ENCODE data around the gene ATXN1.
"Not testable (repeated sequence)": the region's sequence is repeated elsewhere in the genome, so short reads cannot be mapped to it uniquely, and the experiment has no call there.

The ATXN1 gene

GRCh38 chr6:16274483-16274882 is 486.8 kb downstream of the ATXN1 start:
- DNase-seq (ENCODE audit: low read depth): no peak

DNA sequence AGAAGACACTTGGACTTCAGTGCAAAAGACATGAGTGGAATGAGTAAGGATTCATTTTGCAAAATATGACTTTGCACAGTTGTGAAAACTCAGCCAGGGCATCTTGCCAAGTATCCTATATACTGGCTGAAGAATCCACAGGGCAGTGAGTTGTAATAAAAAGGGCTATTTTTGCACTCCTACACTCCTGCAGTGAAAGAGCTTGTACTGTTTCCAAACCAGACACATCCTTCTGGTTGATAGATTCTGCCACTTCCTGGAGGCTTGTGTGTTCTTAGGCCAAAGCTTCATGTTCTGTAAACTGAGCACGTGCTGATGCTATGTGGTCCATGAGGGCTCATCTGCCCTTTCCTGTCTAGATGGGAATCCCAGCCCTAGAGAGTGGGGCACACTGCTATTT is 488.0 kb downstream of the ATXN1 start:
- no peak for DNase-seq (ENCODE audit: low read depth)

- no peak for DNase-seq (ENCODE audit: low read depth)
These were observed 489.1 kb downstream of the ATXN1 start for GRCh38 chr6:16272201-16272600.

GRCh38 chr6:16271428-16271827 is 489.8 kb downstream of the ATXN1 start:
- no peak for DNase-seq (ENCODE audit: low read depth)

DNA sequence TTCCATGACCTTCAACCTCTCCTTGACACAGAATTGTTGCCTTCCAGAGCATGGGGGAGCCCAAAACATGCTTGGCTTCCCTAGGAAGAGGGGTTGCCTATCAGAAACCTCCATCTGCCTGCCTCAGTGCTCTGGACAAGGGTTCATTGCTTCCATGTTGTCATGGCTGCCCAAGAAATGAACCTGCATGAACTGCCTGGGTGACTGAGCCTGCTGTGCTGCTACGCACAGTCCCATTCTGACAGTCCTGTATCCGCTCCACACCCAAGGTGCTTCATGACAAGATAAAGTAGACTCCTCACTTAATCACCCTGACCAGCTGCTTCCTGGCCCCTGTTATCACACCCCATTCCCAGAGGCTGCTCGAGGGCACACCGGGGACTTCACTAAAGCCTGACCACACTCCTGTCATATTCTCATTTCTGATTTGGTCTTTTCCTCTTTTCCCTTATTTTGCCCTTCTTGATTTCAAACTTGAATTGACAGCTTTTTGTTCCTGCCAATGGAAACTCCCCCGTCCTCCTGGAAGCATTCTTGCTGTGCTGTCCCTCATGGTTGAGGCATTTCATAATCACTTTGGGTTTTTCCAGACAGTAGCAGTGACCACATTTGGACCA is 491.0 kb downstream of the ATXN1 start:
- DNase-seq (ENCODE audit: low read depth): no peak

- not testable (repeated sequence) for DNase-seq (ENCODE audit: low read depth)
These were observed 491.7 kb downstream of the ATXN1 start for GRCh38 chr6:16269442-16270070.

DNA sequence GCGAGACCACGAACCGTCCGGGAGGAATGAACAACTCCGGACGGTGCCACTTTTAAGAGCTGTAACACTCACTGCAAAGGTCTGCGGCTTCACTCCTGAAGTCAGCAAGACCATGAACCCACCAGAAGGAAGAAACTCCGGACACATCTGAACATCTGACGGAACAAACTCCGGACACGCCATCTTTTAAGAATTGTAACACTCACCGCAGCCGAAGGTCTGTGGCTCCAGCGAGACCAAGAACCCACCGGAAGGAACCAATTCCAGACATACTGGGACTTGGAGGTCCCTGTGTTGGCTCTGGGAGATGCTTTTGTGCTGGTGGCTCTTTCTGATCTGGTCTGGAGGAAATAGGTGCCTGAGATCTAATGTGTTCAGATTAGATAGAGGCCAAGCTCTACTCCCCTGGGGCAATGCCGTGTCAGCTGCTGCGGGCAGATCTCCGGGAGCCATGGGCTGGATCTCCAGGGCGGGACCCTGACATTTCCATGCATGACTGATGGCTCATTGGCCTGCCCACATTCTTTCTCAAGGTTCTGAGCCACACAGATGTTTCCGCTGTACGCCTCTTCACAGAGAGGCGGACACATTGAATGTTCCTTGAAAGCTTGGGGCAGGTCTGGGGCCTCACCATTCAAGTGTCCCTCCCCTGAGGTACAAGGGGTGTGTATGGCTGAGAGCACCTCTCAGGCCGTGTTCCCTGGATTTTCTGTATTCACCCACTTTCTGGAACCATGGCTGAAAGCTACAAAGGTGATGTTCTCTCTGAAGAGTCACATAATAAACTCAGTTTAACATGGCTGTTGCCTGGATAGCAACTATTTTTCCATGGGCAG is 493.6 kb downstream of the ATXN1 start:
- no peak for DNase-seq (ENCODE audit: low read depth)

DNA sequence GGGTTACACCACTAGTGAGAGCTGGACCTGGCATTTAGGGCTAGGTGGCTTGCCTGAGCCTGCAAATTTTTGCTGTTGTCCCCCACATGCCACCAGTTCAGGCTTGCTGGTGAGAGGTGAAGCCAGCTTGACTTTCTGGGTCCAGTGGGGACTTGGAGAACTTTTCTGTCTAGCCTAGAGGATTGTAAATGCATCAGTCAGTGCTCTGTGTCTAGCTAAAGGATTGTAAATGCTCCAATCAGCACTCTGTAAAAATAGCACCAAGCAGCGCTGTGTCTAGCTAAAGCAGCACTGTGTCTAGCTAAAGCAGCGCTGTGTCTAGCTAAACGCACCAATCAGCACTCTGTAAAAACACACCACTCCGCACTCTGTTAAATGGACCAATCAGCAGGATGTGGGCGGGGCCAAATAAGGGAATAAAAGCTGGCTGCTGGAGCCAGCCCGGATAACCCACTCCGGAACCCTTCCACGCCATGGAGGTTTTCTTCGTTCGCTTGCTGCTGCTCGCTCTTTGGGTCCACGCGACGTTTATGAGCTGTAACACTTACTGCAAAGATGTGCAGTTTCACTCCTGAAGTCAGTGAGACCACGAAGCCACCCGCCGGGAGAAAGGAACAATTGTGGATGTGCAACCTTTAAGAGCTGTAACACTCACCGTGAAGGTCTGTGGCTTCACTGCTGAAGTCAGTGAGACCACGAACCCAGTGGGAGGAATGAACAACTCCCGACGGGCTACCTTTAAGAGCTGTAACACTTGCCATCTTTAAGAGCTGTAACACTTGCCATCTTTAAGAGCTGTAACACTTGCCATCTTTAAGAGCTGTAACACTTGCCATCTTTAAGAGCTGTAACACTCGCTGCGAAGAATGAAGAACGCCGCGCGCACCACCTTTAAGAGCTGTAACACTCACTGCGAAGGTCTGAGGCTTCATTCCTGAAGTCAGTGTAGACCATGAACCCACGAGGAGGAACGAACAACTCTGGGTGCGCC is 495.6 kb downstream of the ATXN1 start:
- DNase-seq (ENCODE audit: low read depth): no peak

GRCh38 chr6:16264785-16265184 is 496.5 kb downstream of the ATXN1 start:
- no peak for DNase-seq (ENCODE audit: low read depth)

DNA sequence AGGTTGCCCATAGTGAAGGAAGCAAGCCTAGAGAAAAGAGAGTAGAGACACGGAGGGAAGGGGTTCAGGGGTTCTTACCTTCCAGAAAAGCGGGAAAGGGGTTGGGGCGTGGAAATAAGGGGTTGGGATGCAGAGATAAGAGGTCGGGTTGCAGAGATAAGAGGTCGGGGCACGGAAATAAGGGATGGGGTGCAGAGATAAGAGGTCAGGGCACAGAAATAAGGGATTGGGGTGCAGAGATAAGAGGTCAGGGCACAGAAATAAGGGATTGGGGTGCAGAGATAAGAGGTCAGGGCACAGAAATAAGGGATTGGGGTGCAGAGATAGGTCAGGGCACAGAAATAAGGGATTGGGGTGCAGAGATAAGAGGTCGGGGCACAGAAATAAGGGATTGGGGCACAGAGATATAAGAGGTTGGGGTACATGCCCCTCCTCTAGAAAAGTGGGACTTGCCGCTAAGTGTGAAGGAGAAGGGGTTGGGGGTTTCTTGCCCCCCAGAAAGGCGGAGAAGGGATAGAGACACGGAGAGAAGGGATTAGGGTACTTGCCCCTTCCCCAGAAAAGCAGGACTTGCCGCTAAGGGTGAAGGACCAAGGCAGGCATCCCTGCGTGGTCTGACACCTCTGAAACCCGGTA is 497.7 kb downstream of the ATXN1 start:
- DNase-seq (ENCODE audit: low read depth): not testable (repeated sequence)

GRCh38 chr6:16262773-16263172 is 498.5 kb downstream of the ATXN1 start:
- not testable (repeated sequence) for DNase-seq (ENCODE audit: low read depth)

DNA sequence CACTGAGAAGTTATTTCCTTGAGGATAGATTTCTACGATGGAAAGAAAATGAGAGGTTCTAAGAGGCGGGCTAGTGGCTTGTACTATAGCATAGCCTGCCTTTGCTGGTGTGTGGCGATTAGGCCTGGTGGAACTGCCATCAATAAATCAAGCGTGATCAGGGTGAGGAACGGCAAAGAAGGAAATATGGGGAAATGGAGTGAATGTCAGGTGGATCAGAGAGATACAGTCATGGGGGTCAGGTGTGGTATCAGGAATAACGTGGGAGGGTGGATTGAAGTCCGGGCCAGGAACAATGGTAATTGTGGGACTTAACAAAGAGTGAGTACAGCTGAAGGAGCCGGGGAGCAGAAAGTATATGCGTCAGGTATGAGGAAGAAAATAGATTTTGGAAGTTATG is 500.7 kb downstream of the ATXN1 start:
- not testable (repeated sequence) for DNase-seq (ENCODE audit: low read depth)

DNA sequence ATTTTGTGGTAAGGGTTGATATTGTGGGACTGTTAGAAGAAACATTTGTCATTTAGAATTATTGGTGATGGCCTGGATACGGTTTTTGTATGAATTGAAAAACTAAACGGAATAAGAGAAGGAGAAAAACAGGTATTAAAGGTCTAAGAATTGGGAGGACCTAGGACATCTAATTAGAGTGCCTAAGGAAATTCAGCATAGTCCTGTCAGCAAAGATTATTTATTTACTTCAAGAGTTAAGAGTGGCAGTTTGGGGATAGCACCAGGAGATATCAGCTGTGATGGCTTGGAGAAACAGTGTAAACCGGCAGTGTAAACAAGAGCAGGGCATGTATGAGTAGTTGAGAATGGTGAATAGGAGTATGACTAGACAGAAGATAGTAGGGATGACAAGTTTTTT is 501.7 kb downstream of the ATXN1 start:
- DNase-seq (ENCODE audit: low read depth): not testable (repeated sequence)

DNA sequence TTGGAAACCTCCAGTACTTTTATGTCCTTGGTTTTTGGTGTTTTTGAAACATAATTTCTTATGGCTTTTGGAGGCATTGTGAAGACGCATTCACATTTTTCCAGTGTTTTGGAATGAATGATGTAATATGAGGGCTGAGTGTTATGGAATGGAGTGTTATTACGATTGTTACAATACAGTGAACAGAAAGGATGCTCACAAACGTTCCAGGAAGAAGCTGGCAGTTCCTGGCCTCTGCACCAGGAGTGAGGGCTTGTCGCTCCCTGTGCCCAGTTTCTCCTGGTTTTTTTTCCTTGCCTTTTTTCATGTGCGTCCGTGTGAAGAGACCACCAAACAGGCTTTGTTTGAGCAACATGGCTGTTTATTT is 502.6 kb downstream of the ATXN1 start:
- no peak for DNase-seq (ENCODE audit: low read depth)

DNA sequence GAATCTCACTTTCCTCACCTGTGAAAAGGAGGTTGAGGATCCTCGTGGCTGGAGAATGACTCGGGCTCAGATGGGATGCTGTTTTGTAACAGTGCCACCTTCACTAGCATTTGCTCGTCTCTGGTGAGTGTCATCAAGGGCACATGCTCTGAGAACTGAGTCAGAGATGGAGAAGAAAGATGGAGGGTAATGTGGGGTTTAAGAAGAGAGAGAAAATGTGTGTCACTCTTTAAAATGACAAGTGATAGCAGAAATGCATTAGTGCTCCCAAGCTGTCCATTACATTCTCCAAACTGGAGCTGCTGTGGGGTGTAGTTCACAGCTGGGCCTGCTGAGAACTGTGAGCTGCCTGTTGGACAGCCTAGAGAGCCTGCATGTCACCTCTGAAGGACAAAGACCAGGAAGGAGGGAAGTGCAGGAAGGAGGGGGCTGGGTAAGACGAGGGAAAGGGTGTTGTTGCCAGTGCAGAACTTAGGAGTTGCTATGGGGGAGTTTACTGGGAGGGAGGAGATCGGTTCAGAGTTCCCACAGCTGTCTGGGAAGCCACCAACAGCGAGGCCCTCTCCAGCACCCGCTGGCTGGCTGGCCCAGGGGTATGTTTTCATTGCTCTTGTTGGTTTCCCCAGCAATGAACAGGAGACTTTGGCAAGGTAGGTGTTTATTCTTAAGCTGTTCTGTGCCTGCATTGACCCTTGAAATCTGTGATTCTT is 503.1 kb downstream of the ATXN1 start:
- DNase-seq (ENCODE audit: low read depth): no peak

- DNase-seq (ENCODE audit: low read depth): no peak
These were observed 504.5 kb downstream of the ATXN1 start for GRCh38 chr6:16256781-16257180.

GRCh38 chr6:16254535-16254934 is 506.7 kb downstream of the ATXN1 start:
- no peak for DNase-seq (ENCODE audit: low read depth)

DNA sequence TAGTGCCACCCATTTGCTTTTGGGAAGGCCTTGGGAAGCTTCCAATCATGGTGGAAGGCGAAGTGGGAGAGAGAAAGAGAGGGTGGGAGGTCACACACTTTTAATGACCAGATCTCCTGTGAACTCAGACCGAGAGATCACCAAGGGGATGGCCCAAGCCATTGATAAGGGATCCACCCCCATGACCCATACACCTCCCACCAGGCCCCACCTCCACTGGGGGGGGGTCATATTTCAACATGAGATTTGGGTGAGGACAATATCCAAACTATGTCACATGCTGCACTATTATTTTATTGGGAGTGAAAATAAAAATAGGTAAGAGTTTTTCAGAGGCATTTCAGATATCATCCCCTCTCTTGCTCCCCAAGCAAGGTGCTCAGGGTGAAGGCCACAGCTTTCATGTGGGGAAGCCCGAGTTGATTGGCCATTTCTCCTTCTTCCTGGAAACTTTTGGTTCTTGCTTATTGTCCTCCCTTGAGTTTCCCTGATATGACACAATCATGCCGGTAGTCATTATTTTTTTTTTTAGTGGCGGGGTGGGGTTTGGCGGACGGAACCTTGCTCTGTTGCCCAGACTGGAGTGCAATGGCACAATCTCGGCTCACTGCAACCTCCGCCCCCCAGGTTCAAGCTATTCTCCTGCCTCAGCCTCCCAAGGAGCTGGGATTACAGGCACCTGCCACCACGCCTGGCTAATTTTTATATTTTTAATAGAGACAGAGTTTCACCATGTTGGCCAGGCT is 507.7 kb downstream of the ATXN1 start:
- no peak for DNase-seq (ENCODE audit: low read depth)

GRCh38 chr6:16252686-16253299 is 508.5 kb downstream of the ATXN1 start:
- DNase-seq (ENCODE audit: low read depth): no peak

- no peak for DNase-seq (ENCODE audit: low read depth)
These were observed 509.6 kb downstream of the ATXN1 start for GRCh38 chr6:16251706-16252105.
